HFFc6 (cell line): ENCODE measurements around the gene ADAMTS15. TPM values are rescaled to one million over a fixed set of nuclear protein-coding genes. Genes with fewer than 3 reads are reported as not detected.

Experiments used
- DNase-seq: peaks from one replicate; pipeline ENCODE4 v3.0.0-alpha.2; 2018
- H3K27ac Mint-ChIP-seq: 2 replicates; pipeline ENCODE4 v1.8.0; 2020; ENCODE audit warnings: mild to moderate bottlenecking, mixed read lengths
- H3K27me3 Mint-ChIP-seq: 2 replicates; pipeline ENCODE4 v1.8.0; 2021; ENCODE audit warnings: mild to moderate bottlenecking, moderate library complexity, mixed read lengths; ENCODE audit not compliant: insufficient read depth
- H3K36me3 Mint-ChIP-seq: 2 replicates; pipeline ENCODE4 v1.8.0; 2021; ENCODE audit warnings: low read depth, mixed read lengths
- H3K4me1 Mint-ChIP-seq: 2 replicates; pipeline ENCODE4 v1.8.0; 2020; ENCODE audit warnings: low read depth, mixed read lengths
- H3K4me3 Mint-ChIP-seq: 2 replicates; pipeline ENCODE4 v1.8.0; 2020; ENCODE audit warnings: mild to moderate bottlenecking, moderate library complexity, mixed read lengths
- H3K9me3 Mint-ChIP-seq: 2 replicates; pipeline ENCODE4 v1.8.0; 2020; ENCODE audit warnings: mild to moderate bottlenecking, mixed read lengths
- CTCF ChIP-seq: fragments of 200-600 bp; sonication (generic); IDR thresholded peaks from 2 replicates; pipeline ENCODE4 v1.5.0; 2021; ENCODE audit warnings: antibody characterized with exemption, mild to moderate bottlenecking
- total RNA-seq, 6 experiments: library from RNA; stranded (reverse); fragmentation: NEBNext Ultra II Directional; extraction: Animal tissue kit (Norgen Biotek cat#: 25700); gene quantifications; 2 replicates in 1 of 6; 3 replicates in 5 of 6; pipeline ENCODE4 v1.2.3, GENCODE V29; 2021

ADAMTS15 gene
- total RNA-seq, 6 experiments from 2014 or later = 0.21 to 1.1 (median 0.94) TPM

GRCh38 chr11:130418756-130419155, 29.7 kb upstream of the ADAMTS15 start:
- Mint-ChIP-seq H3K4me1 (peaks cover 16% of the 10 kb centered on the region), H3K4me3 (no peak overlapping the region), H3K36me3 (no peaks in the 10 kb centered on the region), H3K9me3 (no peaks in the 10 kb centered on the region), H3K27ac (no peak overlapping the region), H3K27me3 (peaks cover 46% of the 10 kb centered on the region)
- peak; percentile 18 for DNase-seq
- TF ChIP-seq CTCF = no peak

- no peak for DNase-seq
- Mint-ChIP-seq H3K9me3 (no peaks in the 10 kb centered on the region), H3K27ac (no peak overlapping the region)
Observed at GRCh38 chr11:130420478-130421198, 27.8 kb upstream of the ADAMTS15 start.

GRCh38 chr11:130421199-130421585, 27.3 kb upstream of the ADAMTS15 start:
- H3K36me3 Mint-ChIP-seq = no peaks in the 10 kb centered on the region
- H3K4me1 Mint-ChIP-seq = peaks cover 8% of the 10 kb centered on the region
- H3K27me3 Mint-ChIP-seq = peaks cover 62% of the 10 kb centered on the region
- no peak overlapping the region for H3K27ac Mint-ChIP-seq
- DNase-seq = no peak
- no peak for TF ChIP-seq CTCF
- H3K9me3 Mint-ChIP-seq = no peaks in the 10 kb centered on the region
- no peak overlapping the region for H3K4me3 Mint-ChIP-seq

More at GRCh38 chr11:130420478-130421198, 27.8 kb upstream of the ADAMTS15 start:
- TF ChIP-seq CTCF = no peak
- Mint-ChIP-seq H3K27me3 (peaks cover 61% of the 10 kb centered on the region), H3K36me3 (no peaks in the 10 kb centered on the region), H3K4me1 (peaks cover 8% of the 10 kb centered on the region), H3K4me3 (no peak overlapping the region)

GRCh38 chr11:130421697-130422096, 26.7 kb upstream of the ADAMTS15 start:
- Mint-ChIP-seq H3K4me3 (no peak overlapping the region), H3K9me3 (no peaks in the 10 kb centered on the region), H3K27ac (no peak overlapping the region), H3K27me3 (peaks cover 65% of the 10 kb centered on the region), H3K4me1 (peaks cover 8% of the 10 kb centered on the region), H3K36me3 (no peaks in the 10 kb centered on the region)
- DNase-seq = no peak
- TF ChIP-seq CTCF = no peak

- Mint-ChIP-seq H3K9me3 (no peaks in the 10 kb centered on the region), H3K27ac (no peak overlapping the region), H3K4me3 (no peak overlapping the region), H3K36me3 (no peaks in the 10 kb centered on the region), H3K27me3 (peaks cover 72% of the 10 kb centered on the region), H3K4me1 (peaks cover 12% of the 10 kb centered on the region)
- no peak for TF ChIP-seq CTCF
- no peak for DNase-seq
Observed at GRCh38 chr11:130422251-130422995, 26.0 kb upstream of the ADAMTS15 start.
